Neural cell (in vitro differentiated cells): ENCODE results near the gene ATP5F1D. TPM values are rescaled to one million over a fixed set of nuclear protein-coding genes. Genes with fewer than 3 reads are reported as not detected.

Source experiments
- H2AFZ ChIP-seq: fragments of 200-600, 300-800 bp; sonication (generic), shearing (Covaris generic); 2 replicates; pipeline ENCODE4 v1.6.0; 2014; ENCODE audit warnings: low read depth, mild to moderate bottlenecking, antibody characterized with exemption, low read length, moderate library complexity
- H3F3A ChIP-seq: fragments of 200-600 bp; shearing (Covaris generic); 2 replicates; pipeline ENCODE4 v1.6.1; 2016; ENCODE audit warnings: mild to moderate bottlenecking, moderate library complexity, mixed read lengths, antibody characterized with exemption, low read length; ENCODE audit not compliant: insufficient read depth, poor library complexity, severe bottlenecking
- H3K27ac ChIP-seq: fragments of 200-600, 300-800 bp; sonication (generic), shearing (Covaris generic); 2 replicates; pipeline ENCODE4 v1.5.1; 2014; ENCODE audit warnings: mild to moderate bottlenecking, low read length, moderate library complexity
- H3K27me3 ChIP-seq: fragments of 300-800, 200-600 bp; sonication (generic), shearing (Covaris generic); 2 replicates; pipeline ENCODE4 v1.6.0; 2014; ENCODE audit warnings: mild to moderate bottlenecking, low read depth, low read length, moderate library complexity; ENCODE audit not compliant: insufficient read depth
- H3K36me3 ChIP-seq: fragments of 300-800, 200-600 bp; sonication (generic), shearing (Covaris generic); 2 replicates; pipeline ENCODE4 v1.5.1; 2014; ENCODE audit warnings: mild to moderate bottlenecking, antibody characterized with exemption, low read length, moderate library complexity; ENCODE audit not compliant: insufficient read depth
- H3K4me2 ChIP-seq: fragments of 300-800, 200-600 bp; sonication (generic), shearing (Covaris generic); 2 replicates; pipeline ENCODE4 v1.6.0; 2014; ENCODE audit warnings: mild to moderate bottlenecking, low read length
- H3K4me3 ChIP-seq: fragments of 300-800, 200-600 bp; sonication (generic), shearing (Covaris generic); 2 replicates; pipeline ENCODE4 v1.5.1; 2014; ENCODE audit warnings: mild to moderate bottlenecking, low read length, moderate library complexity
- H3K79me2 ChIP-seq: fragments of 200-600 bp; shearing (Covaris generic); replicated peaks from 2 replicates; pipeline ENCODE4 v1.6.0; 2014; ENCODE audit warnings: mild to moderate bottlenecking, low read length, moderate library complexity; ENCODE audit not compliant: insufficient read depth
- H3K9ac ChIP-seq: fragments of 300-800, 200-600 bp; sonication (generic), shearing (Covaris generic); 2 replicates; pipeline ENCODE4 v1.6.1; 2016; ENCODE audit warnings: mild to moderate bottlenecking, low read length, mixed read lengths
- H3K9me2 ChIP-seq: fragments of 200-600 bp; shearing (Covaris generic); 2 replicates; pipeline ENCODE4 v1.6.1; 2016; ENCODE audit warnings: mild to moderate bottlenecking, low read length, mixed read lengths; ENCODE audit not compliant: insufficient read depth
- H3K9me3 ChIP-seq: fragments of 200-600, 300-800 bp; sonication (generic), shearing (Covaris generic); 2 replicates; pipeline ENCODE4 v1.6.1; 2016; ENCODE audit warnings: mild to moderate bottlenecking, mixed run types, low read length, moderate library complexity, mixed read lengths
- H4K20me1 ChIP-seq: fragments of 200-600 bp; shearing (Covaris generic); 2 replicates; pipeline ENCODE4 v1.6.1; 2016; ENCODE audit warnings: mild to moderate bottlenecking, mixed run types; ENCODE audit not compliant: insufficient read depth
- EP300 ChIP-seq: fragments of 450-650 bp; conservative IDR thresholded peaks from 2 replicates; pipeline ENCODE4 v1.6.1; 2014; ENCODE audit warnings: antibody characterized with exemption, mild to moderate bottlenecking, moderate library complexity; ENCODE audit not compliant: poor library complexity, severe bottlenecking
- EZH2 ChIP-seq: fragments of 200-600, 300-800 bp; shearing (Covaris generic), sonication (generic); IDR thresholded peaks from 2 replicates; pipeline ENCODE4 v1.6.1; 2014; ENCODE audit warnings: antibody characterized with exemption, low read length, borderline replicate concordance, mild to moderate bottlenecking; ENCODE audit not compliant: insufficient read depth, poor library complexity, severe bottlenecking
- MXI1 ChIP-seq: fragments of 450-650 bp; conservative IDR thresholded peaks from 2 replicates; pipeline ENCODE4 v1.6.1; 2014; ENCODE audit warnings: antibody characterized with exemption, mild to moderate bottlenecking; ENCODE audit not compliant: poor library complexity, severe bottlenecking
- POLR2AphosphoS5 ChIP-seq: IDR thresholded peaks from 2 replicates; pipeline ENCODE4 v1.6.1; 2012
- RAD21 ChIP-seq: fragments of 450-650 bp; conservative IDR thresholded peaks from 2 replicates; pipeline ENCODE4 v1.6.1; 2014; ENCODE audit warnings: antibody characterized with exemption, mild to moderate bottlenecking, moderate library complexity
- SMC3 ChIP-seq: fragments of 450-650 bp; conservative IDR thresholded peaks from 2 replicates; pipeline ENCODE4 v1.6.1; 2014; ENCODE audit warnings: antibody characterized with exemption, mild to moderate bottlenecking, moderate library complexity; ENCODE audit not compliant: poor library complexity
- TAF1 ChIP-seq: IDR thresholded peaks from 2 replicates; pipeline ENCODE4 v1.6.1; 2012; ENCODE audit warnings: low read depth
- polyA plus RNA-seq: library from polyadenylated mRNA; depleted of rRNA; stranded (reverse); fragments of >200 nt; gene quantifications from 2 replicates; pipeline ENCODE4 v1.2.3, GENCODE V29; 2014
- TF ChIP-seq, protein P1 (sequence below): IDR thresholded peaks from 2 replicates; pipeline ENCODE4 v1.6.1; 2012; ENCODE audit warnings: borderline replicate concordance
- TF ChIP-seq, protein P2 (sequence below): fragments of 450-650 bp; IDR thresholded peaks from 2 replicates; pipeline ENCODE4 v1.5.1; 2014; ENCODE audit warnings: antibody characterized with exemption, mild to moderate bottlenecking, moderate library complexity; ENCODE audit not compliant: poor library complexity, severe bottlenecking

Gene ATP5F1D
- polyA plus RNA-seq, 1 donor from 2014 or later, result 47.8 TPM

GRCh38 chr19:1211494-1212234, 29.9 kb upstream of the ATP5F1D start:
- Histone ChIP-seq H3K27me3 (no peaks in the 10 kb centered on the region), H3K9ac (no peak overlapping the region), H3F3A (no peaks in the 10 kb centered on the region), H3K9me2 (no peaks in the 10 kb centered on the region), H3K9me3 (no peaks in the 10 kb centered on the region), H3K79me2 (peaks cover 43% of the 10 kb centered on the region), H3K4me3 (no peak overlapping the region), H3K4me2 (no peak overlapping the region), H4K20me1 (peaks cover 11% of the 10 kb centered on the region), H3K36me3 (no peaks in the 10 kb centered on the region), H2AFZ (no peak overlapping the region), H3K27ac (no peak overlapping the region)
- TF ChIP-seq SMC3 (no peak), EZH2 (no peak), EP300 (no peak), RAD21 (no peak), POLR2AphosphoS5 (no peak), MXI1 (no peak), TAF1 (no peak)
- TF ChIP-seq, protein P1, sequence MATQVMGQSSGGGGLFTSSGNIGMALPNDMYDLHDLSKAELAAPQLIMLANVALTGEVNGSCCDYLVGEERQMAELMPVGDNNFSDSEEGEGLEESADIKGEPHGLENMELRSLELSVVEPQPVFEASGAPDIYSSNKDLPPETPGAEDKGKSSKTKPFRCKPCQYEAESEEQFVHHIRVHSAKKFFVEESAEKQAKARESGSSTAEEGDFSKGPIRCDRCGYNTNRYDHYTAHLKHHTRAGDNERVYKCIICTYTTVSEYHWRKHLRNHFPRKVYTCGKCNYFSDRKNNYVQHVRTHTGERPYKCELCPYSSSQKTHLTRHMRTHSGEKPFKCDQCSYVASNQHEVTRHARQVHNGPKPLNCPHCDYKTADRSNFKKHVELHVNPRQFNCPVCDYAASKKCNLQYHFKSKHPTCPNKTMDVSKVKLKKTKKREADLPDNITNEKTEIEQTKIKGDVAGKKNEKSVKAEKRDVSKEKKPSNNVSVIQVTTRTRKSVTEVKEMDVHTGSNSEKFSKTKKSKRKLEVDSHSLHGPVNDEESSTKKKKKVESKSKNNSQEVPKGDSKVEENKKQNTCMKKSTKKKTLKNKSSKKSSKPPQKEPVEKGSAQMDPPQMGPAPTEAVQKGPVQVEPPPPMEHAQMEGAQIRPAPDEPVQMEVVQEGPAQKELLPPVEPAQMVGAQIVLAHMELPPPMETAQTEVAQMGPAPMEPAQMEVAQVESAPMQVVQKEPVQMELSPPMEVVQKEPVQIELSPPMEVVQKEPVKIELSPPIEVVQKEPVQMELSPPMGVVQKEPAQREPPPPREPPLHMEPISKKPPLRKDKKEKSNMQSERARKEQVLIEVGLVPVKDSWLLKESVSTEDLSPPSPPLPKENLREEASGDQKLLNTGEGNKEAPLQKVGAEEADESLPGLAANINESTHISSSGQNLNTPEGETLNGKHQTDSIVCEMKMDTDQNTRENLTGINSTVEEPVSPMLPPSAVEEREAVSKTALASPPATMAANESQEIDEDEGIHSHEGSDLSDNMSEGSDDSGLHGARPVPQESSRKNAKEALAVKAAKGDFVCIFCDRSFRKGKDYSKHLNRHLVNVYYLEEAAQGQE, result no peak
- TF ChIP-seq, protein P2, sequence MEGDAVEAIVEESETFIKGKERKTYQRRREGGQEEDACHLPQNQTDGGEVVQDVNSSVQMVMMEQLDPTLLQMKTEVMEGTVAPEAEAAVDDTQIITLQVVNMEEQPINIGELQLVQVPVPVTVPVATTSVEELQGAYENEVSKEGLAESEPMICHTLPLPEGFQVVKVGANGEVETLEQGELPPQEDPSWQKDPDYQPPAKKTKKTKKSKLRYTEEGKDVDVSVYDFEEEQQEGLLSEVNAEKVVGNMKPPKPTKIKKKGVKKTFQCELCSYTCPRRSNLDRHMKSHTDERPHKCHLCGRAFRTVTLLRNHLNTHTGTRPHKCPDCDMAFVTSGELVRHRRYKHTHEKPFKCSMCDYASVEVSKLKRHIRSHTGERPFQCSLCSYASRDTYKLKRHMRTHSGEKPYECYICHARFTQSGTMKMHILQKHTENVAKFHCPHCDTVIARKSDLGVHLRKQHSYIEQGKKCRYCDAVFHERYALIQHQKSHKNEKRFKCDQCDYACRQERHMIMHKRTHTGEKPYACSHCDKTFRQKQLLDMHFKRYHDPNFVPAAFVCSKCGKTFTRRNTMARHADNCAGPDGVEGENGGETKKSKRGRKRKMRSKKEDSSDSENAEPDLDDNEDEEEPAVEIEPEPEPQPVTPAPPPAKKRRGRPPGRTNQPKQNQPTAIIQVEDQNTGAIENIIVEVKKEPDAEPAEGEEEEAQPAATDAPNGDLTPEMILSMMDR, result no peak

DNA sequence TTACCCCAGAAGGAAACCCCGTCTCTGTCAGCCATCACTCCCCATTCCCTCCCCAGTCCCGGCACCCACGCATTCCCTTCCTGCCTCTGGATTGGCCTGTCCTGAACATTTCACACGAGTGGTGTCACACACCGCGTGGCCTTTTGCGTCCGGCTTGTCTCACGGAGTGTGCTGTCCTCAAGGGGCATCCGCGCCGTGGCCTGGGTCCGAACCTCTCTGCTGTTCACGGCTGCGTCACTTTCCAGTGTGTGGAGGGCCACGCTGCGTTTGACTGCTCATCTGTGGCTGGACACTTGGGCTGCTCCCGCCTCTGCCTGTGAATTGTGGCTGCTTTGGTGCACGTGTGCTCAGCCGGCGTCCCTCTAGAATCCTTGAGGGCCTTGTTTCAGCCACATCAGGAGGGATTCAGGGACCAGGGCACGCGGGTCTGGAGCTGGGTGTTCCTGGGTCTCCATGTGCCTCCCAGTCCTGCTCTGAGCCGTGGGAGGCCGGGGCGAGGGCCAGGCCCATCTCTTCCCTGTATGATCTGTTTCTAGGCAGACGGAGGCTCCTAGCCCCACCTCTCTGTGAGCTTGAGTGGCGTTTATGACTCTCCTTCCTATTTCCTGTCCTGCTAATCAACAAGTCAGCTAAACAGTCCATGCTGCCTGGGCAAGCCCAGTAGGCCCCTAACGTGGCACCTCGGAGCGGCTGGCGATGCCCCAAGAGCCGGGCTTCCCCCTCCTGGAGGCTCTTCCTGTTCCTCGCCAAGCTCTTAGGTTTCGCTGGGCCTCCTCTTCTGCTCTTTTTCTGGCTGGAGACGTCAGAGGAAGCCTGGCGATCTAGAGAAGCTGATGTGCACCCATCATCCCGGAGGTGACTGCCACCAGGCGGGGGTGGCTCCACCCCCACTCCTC, 27.9 kb upstream of the ATP5F1D start:
- H3K79me2 ChIP-seq, result peaks cover 32% of the 10 kb centered on the region

More for the DNA sequence above, 27.9 kb upstream of the ATP5F1D start:
- H3K4me3 ChIP-seq, result no peak overlapping the region
- no peak overlapping the region for H3K4me2 ChIP-seq
- no peak for TF ChIP-seq RAD21
- TF ChIP-seq, protein P1, result no peak
- TF ChIP-seq, protein P2, result no peak
- TF ChIP-seq EP300, result no peak
- no peak for TF ChIP-seq SMC3
- no peak for TF ChIP-seq POLR2AphosphoS5
- TF ChIP-seq EZH2, result no peak
- TF ChIP-seq MXI1, result no peak
- TF ChIP-seq TAF1, result no peak
- H3K9me2 ChIP-seq, result no peaks in the 10 kb centered on the region
- no peak overlapping the region for H3K9ac ChIP-seq
- H3K9me3 ChIP-seq, result no peaks in the 10 kb centered on the region
- H2AFZ ChIP-seq, result no peak overlapping the region
- no peaks in the 10 kb centered on the region for H3K36me3 ChIP-seq
- no peaks in the 10 kb centered on the region for H4K20me1 ChIP-seq
- H3K27ac ChIP-seq, result no peak overlapping the region
- no peaks in the 10 kb centered on the region for H3K27me3 ChIP-seq
- H3F3A ChIP-seq, result no peaks in the 10 kb centered on the region
